Measurements from ENCODE around the gene MYADM.

DNA sequence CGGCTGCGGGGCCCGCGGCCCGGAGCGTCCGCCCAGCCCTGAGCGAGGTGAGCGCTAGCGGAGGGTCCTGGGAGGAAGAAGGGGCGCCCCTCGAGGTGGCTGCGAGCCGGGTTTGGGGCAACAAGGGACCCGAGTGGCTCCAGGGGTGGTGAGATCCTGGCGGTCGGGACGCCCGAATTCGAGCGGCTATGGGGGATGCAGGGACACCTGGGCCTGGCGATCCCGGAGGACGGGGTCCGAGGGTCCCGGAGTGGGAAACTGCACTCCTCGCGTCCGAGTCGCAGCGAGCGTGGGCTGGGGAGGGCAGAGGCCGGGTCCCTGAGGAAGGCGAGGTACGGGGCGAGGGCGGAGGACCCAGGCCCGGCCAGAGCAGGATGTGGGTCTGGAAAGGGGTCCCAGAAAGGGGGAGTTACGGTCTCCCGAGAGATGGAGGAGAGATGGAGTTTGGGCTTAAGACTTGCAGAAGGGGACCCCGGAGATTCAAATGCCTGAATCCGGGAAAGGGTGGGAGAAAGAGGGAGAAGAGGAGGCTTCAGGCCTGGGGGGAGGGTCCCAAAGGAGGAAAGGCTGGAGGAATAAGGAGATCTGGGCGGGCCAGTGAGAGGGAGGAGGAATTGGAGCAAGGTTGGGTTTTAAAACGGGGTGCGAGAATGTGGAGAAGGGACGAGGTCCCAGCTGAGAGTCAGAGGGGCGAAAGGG, 41.9 kb downstream of the MYADM start:
- TF ChIP-seq, protein P1, sequence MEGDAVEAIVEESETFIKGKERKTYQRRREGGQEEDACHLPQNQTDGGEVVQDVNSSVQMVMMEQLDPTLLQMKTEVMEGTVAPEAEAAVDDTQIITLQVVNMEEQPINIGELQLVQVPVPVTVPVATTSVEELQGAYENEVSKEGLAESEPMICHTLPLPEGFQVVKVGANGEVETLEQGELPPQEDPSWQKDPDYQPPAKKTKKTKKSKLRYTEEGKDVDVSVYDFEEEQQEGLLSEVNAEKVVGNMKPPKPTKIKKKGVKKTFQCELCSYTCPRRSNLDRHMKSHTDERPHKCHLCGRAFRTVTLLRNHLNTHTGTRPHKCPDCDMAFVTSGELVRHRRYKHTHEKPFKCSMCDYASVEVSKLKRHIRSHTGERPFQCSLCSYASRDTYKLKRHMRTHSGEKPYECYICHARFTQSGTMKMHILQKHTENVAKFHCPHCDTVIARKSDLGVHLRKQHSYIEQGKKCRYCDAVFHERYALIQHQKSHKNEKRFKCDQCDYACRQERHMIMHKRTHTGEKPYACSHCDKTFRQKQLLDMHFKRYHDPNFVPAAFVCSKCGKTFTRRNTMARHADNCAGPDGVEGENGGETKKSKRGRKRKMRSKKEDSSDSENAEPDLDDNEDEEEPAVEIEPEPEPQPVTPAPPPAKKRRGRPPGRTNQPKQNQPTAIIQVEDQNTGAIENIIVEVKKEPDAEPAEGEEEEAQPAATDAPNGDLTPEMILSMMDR (IDR thresholded peaks at IDR 0.05) = no peak
- TF ChIP-seq POLR2A (IDR thresholded peaks at IDR 0.05) = no peak

Measured in lower leg skin (tissue), 3 donors.